Heart left ventricle (tissue), 13 donors: ENCODE data around the gene PHKA2.

ENCODE experiments used
- POLR2A ChIP-seq, 2 donors: fragments of 450-650 bp; IDR thresholded peaks; one replicate each; pipeline ENCODE4 v1.6.1; 2017; ENCODE audit warnings: antibody characterized with exemption in 2 of 2, mild to moderate bottlenecking in 2 of 2, moderate library complexity in 2 of 2
- TF ChIP-seq, protein P1 (sequence below), 12 donors: fragments of 200-600 bp; sonication (generic) in 4 of 12; IDR thresholded peaks; one replicate each; pipeline versions ENCODE4 v1.5.0 to v1.8.0; 2018 to 2022; ENCODE audit warnings: antibody characterized with exemption in 12 of 12, mild to moderate bottlenecking in 5 of 12
- donor health status: ischemic (EF 13 %, LVEDD 7.1; RV severe dilation, severe dysfunction).
- donor health status: DM: no; HTN: yes; CAD: no.
- donor health status: DM: no; HTN: no; CAD: no.
- donor health status: ischemic (EF 25% LVEDD 6.9; RV normal size, moderate dysfunction).
- donor health status: ischemic (EF 25% LVEDD 5.7; RV mildly dilated, moderate dysfunction).
- donor health status: ischemic (EF 35%, LVEDD 5.7; RV mildly dilated, moderate dysfunction).
- donor health status: nonischemic (EF 11% LVEDD 7.7; RV severe dilation, severe dysfunction).
- donor health status: DM: yes; HTN: yes; CAD: no.
- donor health status: PGD.
- donor health status: ischemic (EF 29% LVEDD 5.4; RV normal size, mild dysfunction).
- donor health status: nonischemic (EF 23%, LVEDD 6.1; RV moderate dilation, normal function).

DNA sequence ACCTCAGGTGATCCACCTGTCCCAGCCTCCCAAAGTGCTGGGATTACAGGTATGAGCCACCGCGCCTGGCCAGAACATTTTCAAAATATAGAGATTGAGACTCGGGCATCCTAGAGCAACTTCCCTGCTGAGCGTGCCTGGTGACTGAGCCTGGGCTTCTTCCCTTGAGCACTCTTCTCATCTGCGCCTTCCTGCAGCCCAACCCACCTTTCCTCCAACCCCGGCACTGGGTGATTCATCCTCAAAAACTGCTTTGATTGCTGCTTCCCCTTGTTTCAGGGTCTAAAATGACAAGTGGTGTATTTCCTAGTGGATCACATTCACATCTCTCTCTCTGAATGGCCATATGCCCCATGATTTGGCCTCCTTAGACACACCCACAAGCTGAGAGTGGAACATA, 37.8 kb downstream of the PHKA2 start:
- TF ChIP-seq, protein P1, sequence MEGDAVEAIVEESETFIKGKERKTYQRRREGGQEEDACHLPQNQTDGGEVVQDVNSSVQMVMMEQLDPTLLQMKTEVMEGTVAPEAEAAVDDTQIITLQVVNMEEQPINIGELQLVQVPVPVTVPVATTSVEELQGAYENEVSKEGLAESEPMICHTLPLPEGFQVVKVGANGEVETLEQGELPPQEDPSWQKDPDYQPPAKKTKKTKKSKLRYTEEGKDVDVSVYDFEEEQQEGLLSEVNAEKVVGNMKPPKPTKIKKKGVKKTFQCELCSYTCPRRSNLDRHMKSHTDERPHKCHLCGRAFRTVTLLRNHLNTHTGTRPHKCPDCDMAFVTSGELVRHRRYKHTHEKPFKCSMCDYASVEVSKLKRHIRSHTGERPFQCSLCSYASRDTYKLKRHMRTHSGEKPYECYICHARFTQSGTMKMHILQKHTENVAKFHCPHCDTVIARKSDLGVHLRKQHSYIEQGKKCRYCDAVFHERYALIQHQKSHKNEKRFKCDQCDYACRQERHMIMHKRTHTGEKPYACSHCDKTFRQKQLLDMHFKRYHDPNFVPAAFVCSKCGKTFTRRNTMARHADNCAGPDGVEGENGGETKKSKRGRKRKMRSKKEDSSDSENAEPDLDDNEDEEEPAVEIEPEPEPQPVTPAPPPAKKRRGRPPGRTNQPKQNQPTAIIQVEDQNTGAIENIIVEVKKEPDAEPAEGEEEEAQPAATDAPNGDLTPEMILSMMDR (IDR thresholded peaks at IDR 0.05) = no peak
- TF ChIP-seq POLR2A (IDR thresholded peaks at IDR 0.05) = no peak
